SK-N-SH treated with all-trans-retinoic acid at 6 μM for 48 hours (cell line): ENCODE measurements around the gene MRPL52.

Source experiments
- ATAC-seq: fragments of 200-7000 bp; cut with Tn5 transposase; 3 replicates; pipeline ENCODE4 v1.9.1; 2020; ENCODE audit warnings: mild to moderate bottlenecking, moderate library complexity
- ARNTL ChIP-seq: fragments of 450-650 bp; formaldehyde crosslinking; IDR thresholded peaks from 2 replicates; pipeline ENCODE4 v1.5.0; 2020; ENCODE audit warnings: low read depth, mild to moderate bottlenecking, moderate library complexity, borderline replicate concordance
- BACH2 ChIP-seq: fragments of 250-450 bp; sonication (Bioruptor Pico); IDR thresholded peaks from 2 replicates; pipeline ENCODE4 v1.9.0; 2021; ENCODE audit warnings: mild to moderate bottlenecking, borderline replicate concordance
- ESRRG ChIP-seq: fragments of 250-450 bp; sonication (Bioruptor Pico); IDR thresholded peaks from 2 replicates; pipeline ENCODE4 v1.6.1; 2021; ENCODE audit warnings: mild to moderate bottlenecking
- ISL1 ChIP-seq: fragments of 250-450 bp; sonication (Bioruptor Pico); IDR thresholded peaks from 2 replicates; pipeline ENCODE4 v2.1.2; 2022; ENCODE audit warnings: mild to moderate bottlenecking, moderate library complexity
- OSR1 ChIP-seq: fragments of 250-450 bp; sonication (Bioruptor Pico); IDR thresholded peaks from 2 replicates; pipeline ENCODE4 v1.8.0; 2022; ENCODE audit warnings: moderate library complexity, mild to moderate bottlenecking, inconsistent platforms
- POU6F1 ChIP-seq: fragments of 250-450 bp; sonication (Bioruptor Pico); IDR thresholded peaks from 2 replicates; pipeline ENCODE4 v1.8.0; 2021; ENCODE audit warnings: low read depth, mild to moderate bottlenecking, moderate library complexity, borderline replicate concordance
- PPARA ChIP-seq: fragments of 250-450 bp; sonication (Bioruptor Pico); IDR thresholded peaks from 2 replicates; pipeline ENCODE4 v1.5.0; 2020; ENCODE audit warnings: mild to moderate bottlenecking, borderline replicate concordance
- RARB ChIP-seq: fragments of 250-450 bp; sonication (Bioruptor Pico); IDR thresholded peaks from 2 replicates; pipeline ENCODE4 v1.8.0; 2021; ENCODE audit warnings: mild to moderate bottlenecking, moderate library complexity
- SNAI2 ChIP-seq: fragments of 250-450 bp; sonication (Bioruptor Pico); IDR thresholded peaks from 2 replicates; pipeline ENCODE4 v1.5.0; 2020; ENCODE audit warnings: mild to moderate bottlenecking, moderate library complexity
- TOX ChIP-seq: fragments of 250-450 bp; sonication (Bioruptor Pico); IDR thresholded peaks from 2 replicates; pipeline ENCODE4 v1.8.0; 2021; ENCODE audit warnings: mild to moderate bottlenecking, moderate library complexity, borderline replicate concordance
- ZC3H10 ChIP-seq: fragments of 250-450 bp; sonication (Bioruptor Pico); IDR thresholded peaks from 2 replicates; pipeline ENCODE4 v1.5.1; 2021; ENCODE audit warnings: mild to moderate bottlenecking, moderate library complexity
- ZFP3 ChIP-seq: fragments of 250-450 bp; sonication (Bioruptor Pico); IDR thresholded peaks from 2 replicates; pipeline ENCODE4 v1.5.0; 2020; ENCODE audit warnings: mild to moderate bottlenecking, moderate library complexity
- ZNF565 ChIP-seq: fragments of 450-650 bp; formaldehyde crosslinking; conservative IDR thresholded peaks from 2 replicates; pipeline ENCODE4 v1.5.0; 2020; ENCODE audit warnings: low read depth, mild to moderate bottlenecking, moderate library complexity
- ZNF70 ChIP-seq: fragments of 450-650 bp; formaldehyde crosslinking; IDR thresholded peaks from 2 replicates; pipeline ENCODE4 v1.5.0; 2020; ENCODE audit warnings: mild to moderate bottlenecking, moderate library complexity
- ZNF8 ChIP-seq: fragments of 450-650 bp; formaldehyde crosslinking; IDR thresholded peaks from 2 replicates; pipeline ENCODE4 v1.5.0; 2020; ENCODE audit warnings: mild to moderate bottlenecking, moderate library complexity
- TF ChIP-seq, protein P1 (sequence below): fragments of 250-450 bp; sonication (Bioruptor Pico); IDR thresholded peaks from 2 replicates; pipeline ENCODE4 v1.5.0; 2020; ENCODE audit warnings: mild to moderate bottlenecking, moderate library complexity
- TF ChIP-seq, protein P2 (sequence below): fragments of 250-450 bp; sonication (Bioruptor Pico); IDR thresholded peaks from 2 replicates; pipeline ENCODE4 v1.5.1; 2020; ENCODE audit warnings: low read depth, mild to moderate bottlenecking, moderate library complexity
- TF ChIP-seq, protein P3 (sequence below): fragments of 250-450 bp; sonication (Bioruptor Pico); IDR thresholded peaks from 2 replicates; pipeline ENCODE4 v1.5.1; 2021; ENCODE audit warnings: mild to moderate bottlenecking, moderate library complexity
- TF ChIP-seq, protein P4 (sequence below): fragments of 250-450 bp; sonication (Bioruptor Pico); IDR thresholded peaks from 2 replicates; pipeline ENCODE4 v1.8.0; 2020; ENCODE audit warnings: mild to moderate bottlenecking, moderate library complexity, borderline replicate concordance

The MRPL52 gene

DNA sequence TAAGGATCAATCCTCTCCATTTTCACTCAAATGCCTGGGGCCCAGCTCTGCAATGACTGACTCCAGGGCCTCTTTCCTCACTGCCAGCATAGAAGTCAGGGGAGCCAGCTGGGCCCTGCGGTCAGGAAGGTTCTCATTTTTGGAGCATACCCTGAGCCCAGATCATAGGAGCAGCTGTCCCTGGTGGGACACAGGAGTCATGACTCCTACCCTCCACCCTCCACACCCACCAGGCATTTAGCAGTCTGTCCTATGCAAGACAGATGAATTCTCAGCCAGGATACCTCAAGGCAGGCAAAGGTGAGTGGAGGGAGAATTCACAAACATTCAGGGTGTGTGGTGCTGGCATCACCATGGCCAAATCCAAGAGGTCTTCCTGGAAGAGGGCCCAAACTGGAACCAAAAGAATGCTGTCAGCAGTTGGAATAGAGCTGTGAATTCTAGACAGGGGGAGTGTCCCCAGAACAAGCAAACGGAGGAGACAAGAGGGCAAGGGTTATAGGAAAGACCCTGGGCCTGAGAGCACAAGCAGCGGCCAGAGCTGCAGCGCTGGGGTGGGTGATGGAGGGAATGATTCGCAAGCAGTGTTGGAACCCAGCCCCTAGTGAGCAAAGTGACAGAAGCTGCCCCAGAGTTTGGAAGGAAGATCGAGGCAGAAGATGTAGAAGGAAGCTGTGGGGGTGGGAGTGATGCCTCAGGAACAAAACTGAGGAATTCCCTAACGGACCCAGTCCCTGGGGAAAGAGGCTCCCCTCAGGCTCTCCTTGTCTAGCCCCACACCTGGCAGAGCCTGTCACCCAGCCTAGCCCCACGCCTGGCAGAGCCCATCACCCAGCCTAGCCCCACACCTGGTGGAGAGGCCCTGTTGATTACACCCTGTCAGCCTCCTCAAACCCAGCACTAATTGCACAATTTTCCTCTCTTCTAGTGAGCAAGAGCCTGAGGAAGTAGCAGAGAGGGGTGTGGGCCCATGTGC lies 48.9 kb downstream of the MRPL52 start:
- TF ChIP-seq, protein P1, sequence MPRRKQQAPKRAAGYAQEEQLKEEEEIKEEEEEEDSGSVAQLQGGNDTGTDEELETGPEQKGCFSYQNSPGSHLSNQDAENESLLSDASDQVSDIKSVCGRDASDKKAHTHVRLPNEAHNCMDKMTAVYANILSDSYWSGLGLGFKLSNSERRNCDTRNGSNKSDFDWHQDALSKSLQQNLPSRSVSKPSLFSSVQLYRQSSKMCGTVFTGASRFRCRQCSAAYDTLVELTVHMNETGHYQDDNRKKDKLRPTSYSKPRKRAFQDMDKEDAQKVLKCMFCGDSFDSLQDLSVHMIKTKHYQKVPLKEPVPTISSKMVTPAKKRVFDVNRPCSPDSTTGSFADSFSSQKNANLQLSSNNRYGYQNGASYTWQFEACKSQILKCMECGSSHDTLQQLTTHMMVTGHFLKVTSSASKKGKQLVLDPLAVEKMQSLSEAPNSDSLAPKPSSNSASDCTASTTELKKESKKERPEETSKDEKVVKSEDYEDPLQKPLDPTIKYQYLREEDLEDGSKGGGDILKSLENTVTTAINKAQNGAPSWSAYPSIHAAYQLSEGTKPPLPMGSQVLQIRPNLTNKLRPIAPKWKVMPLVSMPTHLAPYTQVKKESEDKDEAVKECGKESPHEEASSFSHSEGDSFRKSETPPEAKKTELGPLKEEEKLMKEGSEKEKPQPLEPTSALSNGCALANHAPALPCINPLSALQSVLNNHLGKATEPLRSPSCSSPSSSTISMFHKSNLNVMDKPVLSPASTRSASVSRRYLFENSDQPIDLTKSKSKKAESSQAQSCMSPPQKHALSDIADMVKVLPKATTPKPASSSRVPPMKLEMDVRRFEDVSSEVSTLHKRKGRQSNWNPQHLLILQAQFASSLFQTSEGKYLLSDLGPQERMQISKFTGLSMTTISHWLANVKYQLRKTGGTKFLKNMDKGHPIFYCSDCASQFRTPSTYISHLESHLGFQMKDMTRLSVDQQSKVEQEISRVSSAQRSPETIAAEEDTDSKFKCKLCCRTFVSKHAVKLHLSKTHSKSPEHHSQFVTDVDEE = no peak
- TF ChIP-seq ZNF70 (CRISPR knock-in tag) (no peak), ARNTL (CRISPR knock-in tag) (no peak)
- ATAC-seq = no peak

GRCh38 chr14:22882064-22882463 lies 52.4 kb downstream of the MRPL52 start:
- TF ChIP-seq PPARA (CRISPR knock-in tag) (no peak), ZNF70 (CRISPR knock-in tag) (no peak), BACH2 (CRISPR knock-in tag) (no peak), ESRRG (no peak), ZC3H10 (CRISPR knock-in tag) (no peak), RARB (no peak), ZFP3 (no peak), ZNF565 (CRISPR knock-in tag) (no peak), ARNTL (CRISPR knock-in tag) (no peak)
- TF ChIP-seq, protein P1 = no peak
- ATAC-seq = no peak

DNA sequence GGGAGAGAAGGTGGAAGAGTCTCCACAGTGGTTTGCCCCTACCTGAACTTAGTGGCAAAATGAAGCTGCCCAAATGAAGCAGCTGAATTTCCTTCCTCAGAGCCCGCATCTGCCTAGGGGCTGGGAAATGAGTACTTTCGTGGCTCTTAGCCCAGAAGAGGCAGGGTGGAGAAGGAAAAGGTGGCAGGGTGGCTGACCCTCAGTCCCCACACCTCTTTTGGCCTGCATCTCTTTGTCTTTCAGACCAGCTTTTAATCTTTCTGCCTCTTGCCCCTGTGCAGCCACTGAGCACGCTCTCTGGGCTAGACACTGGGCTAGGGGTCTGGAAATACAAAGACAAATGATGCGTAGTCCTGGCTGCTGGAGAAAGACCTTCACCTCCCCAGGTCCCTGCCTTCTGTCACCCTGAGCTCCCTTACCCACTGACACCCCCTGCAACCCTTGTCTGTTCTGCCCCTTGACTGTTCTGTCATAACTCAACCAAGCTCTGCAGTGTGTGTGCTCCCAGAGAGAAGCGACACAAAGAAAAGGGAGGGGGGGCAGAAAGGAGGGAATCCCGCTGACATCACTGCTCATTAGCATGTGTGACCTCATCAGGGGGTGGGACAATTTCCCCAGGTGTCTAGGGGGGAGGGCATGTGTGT lies 53.0 kb downstream of the MRPL52 start:
- peak; percentile 2; the same call in 1 of the 3 replicates for ATAC-seq
- TF ChIP-seq ZC3H10 (CRISPR knock-in tag) (no peak), ISL1 (CRISPR knock-in tag) (no peak), ZFP3 (no peak), OSR1 (CRISPR knock-in tag) (no peak), PPARA (CRISPR knock-in tag) (no peak), ZNF70 (CRISPR knock-in tag) (no peak), ESRRG (no peak), TOX (CRISPR knock-in tag) (no peak), SNAI2 (no peak), ZNF8 (CRISPR knock-in tag) (no peak), POU6F1 (CRISPR knock-in tag) (no peak), RARB (no peak), BACH2 (CRISPR knock-in tag) (no peak)
- TF ChIP-seq, protein P2, sequence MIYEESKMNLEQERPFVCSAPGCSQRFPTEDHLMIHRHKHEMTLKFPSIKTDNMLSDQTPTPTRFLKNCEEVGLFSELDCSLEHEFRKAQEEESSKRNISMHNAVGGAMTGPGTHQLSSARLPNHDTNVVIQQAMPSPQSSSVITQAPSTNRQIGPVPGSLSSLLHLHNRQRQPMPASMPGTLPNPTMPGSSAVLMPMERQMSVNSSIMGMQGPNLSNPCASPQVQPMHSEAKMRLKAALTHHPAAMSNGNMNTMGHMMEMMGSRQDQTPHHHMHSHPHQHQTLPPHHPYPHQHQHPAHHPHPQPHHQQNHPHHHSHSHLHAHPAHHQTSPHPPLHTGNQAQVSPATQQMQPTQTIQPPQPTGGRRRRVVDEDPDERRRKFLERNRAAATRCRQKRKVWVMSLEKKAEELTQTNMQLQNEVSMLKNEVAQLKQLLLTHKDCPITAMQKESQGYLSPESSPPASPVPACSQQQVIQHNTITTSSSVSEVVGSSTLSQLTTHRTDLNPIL (CRISPR knock-in tag) = no peak
- TF ChIP-seq, protein P3, sequence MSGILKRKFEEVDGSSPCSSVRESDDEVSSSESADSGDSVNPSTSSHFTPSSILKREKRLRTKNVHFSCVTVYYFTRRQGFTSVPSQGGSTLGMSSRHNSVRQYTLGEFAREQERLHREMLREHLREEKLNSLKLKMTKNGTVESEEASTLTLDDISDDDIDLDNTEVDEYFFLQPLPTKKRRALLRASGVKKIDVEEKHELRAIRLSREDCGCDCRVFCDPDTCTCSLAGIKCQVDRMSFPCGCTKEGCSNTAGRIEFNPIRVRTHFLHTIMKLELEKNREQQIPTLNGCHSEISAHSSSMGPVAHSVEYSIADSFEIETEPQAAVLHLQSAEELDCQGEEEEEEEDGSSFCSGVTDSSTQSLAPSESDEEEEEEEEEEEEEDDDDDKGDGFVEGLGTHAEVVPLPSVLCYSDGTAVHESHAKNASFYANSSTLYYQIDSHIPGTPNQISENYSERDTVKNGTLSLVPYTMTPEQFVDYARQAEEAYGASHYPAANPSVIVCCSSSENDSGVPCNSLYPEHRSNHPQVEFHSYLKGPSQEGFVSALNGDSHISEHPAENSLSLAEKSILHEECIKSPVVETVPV (CRISPR knock-in tag) = no peak
- TF ChIP-seq, protein P4, sequence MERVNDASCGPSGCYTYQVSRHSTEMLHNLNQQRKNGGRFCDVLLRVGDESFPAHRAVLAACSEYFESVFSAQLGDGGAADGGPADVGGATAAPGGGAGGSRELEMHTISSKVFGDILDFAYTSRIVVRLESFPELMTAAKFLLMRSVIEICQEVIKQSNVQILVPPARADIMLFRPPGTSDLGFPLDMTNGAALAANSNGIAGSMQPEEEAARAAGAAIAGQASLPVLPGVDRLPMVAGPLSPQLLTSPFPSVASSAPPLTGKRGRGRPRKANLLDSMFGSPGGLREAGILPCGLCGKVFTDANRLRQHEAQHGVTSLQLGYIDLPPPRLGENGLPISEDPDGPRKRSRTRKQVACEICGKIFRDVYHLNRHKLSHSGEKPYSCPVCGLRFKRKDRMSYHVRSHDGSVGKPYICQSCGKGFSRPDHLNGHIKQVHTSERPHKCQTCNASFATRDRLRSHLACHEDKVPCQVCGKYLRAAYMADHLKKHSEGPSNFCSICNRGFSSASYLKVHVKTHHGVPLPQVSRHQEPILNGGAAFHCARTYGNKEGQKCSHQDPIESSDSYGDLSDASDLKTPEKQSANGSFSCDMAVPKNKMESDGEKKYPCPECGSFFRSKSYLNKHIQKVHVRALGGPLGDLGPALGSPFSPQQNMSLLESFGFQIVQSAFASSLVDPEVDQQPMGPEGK (CRISPR knock-in tag) = no peak
